Neural progenitor cell (in vitro differentiated cells): ENCODE measurements around the gene SLC19A3. TPM values are rescaled to one million over a fixed set of nuclear protein-coding genes. Genes with fewer than 3 reads are reported as not detected.
"Not testable (repeated sequence)": the region's sequence is repeated elsewhere in the genome, so short reads cannot be mapped to it uniquely, and the experiment has no call there.

Source experiments
- DNase-seq: peaks from one replicate; pipeline ENCODE4 v3.0.0-alpha.2; 2016; ENCODE audit warnings: low spot score
- H2AFZ ChIP-seq: fragments of 200-600 bp; sonication (generic); replicated peaks from 2 replicates; pipeline ENCODE4 v1.6.1; 2016; ENCODE audit warnings: antibody characterized with exemption
- H3F3A ChIP-seq: fragments of 200-600 bp; sonication (generic); 2 replicates; pipeline ENCODE4 v1.6.1; 2016; ENCODE audit warnings: antibody characterized with exemption, low read depth
- H3K27ac ChIP-seq: fragments of 200-600 bp; sonication (generic); 2 replicates; pipeline ENCODE4 v1.5.1; 2016; ENCODE audit warnings: mild to moderate bottlenecking
- H3K27me3 ChIP-seq: fragments of 200-600 bp; sonication (generic); 2 replicates; pipeline ENCODE4 v1.6.1; 2016; ENCODE audit warnings: mild to moderate bottlenecking, moderate library complexity
- H3K36me3 ChIP-seq: fragments of 200-600 bp; sonication (generic); 2 replicates; pipeline ENCODE4 v1.5.1; 2016
- H3K4me1 ChIP-seq: fragments of 200-600 bp; sonication (generic); 2 replicates; pipeline ENCODE4 v1.6.1; 2016; ENCODE audit warnings: mixed run types
- H3K4me2 ChIP-seq: fragments of 200-600 bp; sonication (generic); 2 replicates; pipeline ENCODE4 v1.6.1; 2016
- H3K4me3 ChIP-seq: fragments of 200-600 bp; sonication (generic); 2 replicates; pipeline ENCODE4 v1.5.1; 2016
- H3K79me2 ChIP-seq: fragments of 200-600 bp; sonication (generic); 2 replicates; pipeline ENCODE4 v1.6.1; 2016; ENCODE audit warnings: low read depth
- H3K9ac ChIP-seq: fragments of 200-600 bp; sonication (generic); 2 replicates; pipeline ENCODE4 v1.6.1; 2016
- H3K9me3 ChIP-seq: fragments of 200-600 bp; sonication (generic); 2 replicates; pipeline ENCODE4 v1.5.1; 2016; ENCODE audit warnings: low read depth
- H4K20me1 ChIP-seq: fragments of 200-600 bp; sonication (generic); 2 replicates; pipeline ENCODE4 v1.6.1; 2016; ENCODE audit warnings: low read depth
- H3K27ac Mint-ChIP-seq: 3 replicates; pipeline ENCODE4 v1.8.0; 2021; ENCODE audit warnings: mixed read lengths
- H3K27me3 Mint-ChIP-seq: 2 replicates; pipeline ENCODE4 v1.8.0; 2022; ENCODE audit warnings: low read depth, mild to moderate bottlenecking, inconsistent platforms, moderate library complexity, mixed read lengths; ENCODE audit not compliant: insufficient read depth
- H3K36me3 Mint-ChIP-seq: 3 replicates; pipeline ENCODE4 v1.8.0; 2021; ENCODE audit warnings: mixed read lengths
- H3K4me1 Mint-ChIP-seq: 3 replicates; pipeline ENCODE4 v1.8.0; 2021; ENCODE audit warnings: mixed read lengths
- H3K4me3 Mint-ChIP-seq: 3 replicates; pipeline ENCODE4 v1.8.0; 2021; ENCODE audit warnings: mild to moderate bottlenecking, moderate library complexity, mixed read lengths
- H3K9me3 Mint-ChIP-seq: 3 replicates; pipeline ENCODE4 v1.8.0; 2020; ENCODE audit warnings: mixed read lengths
- EZH2 ChIP-seq: fragments of 200-600 bp; sonication (generic); IDR thresholded peaks from 2 replicates; pipeline ENCODE4 v1.6.1; 2017; ENCODE audit warnings: antibody characterized with exemption, mild to moderate bottlenecking, moderate library complexity
- EZH2phosphoT487 ChIP-seq: fragments of 200-600 bp; sonication (generic); IDR thresholded peaks from 2 replicates; pipeline ENCODE4 v1.6.1; 2017; ENCODE audit warnings: antibody characterized with exemption
- total RNA-seq: library from RNA; depleted of rRNA; stranded (reverse); fragments of >200 nt; gene quantifications from 2 replicates; pipeline ENCODE4 v1.2.3, GENCODE V29; 2015; ENCODE audit warnings: low replicate concordance
- TF ChIP-seq, protein P1 (sequence below): fragments of 200-600 bp; sonication (generic); IDR thresholded peaks from 2 replicates; pipeline ENCODE4 v1.5.1; 2017; ENCODE audit warnings: antibody characterized with exemption, mild to moderate bottlenecking

SLC19A3 gene
- total RNA-seq, 1 donor from 2014 or later = 1.6 TPM

DNA sequence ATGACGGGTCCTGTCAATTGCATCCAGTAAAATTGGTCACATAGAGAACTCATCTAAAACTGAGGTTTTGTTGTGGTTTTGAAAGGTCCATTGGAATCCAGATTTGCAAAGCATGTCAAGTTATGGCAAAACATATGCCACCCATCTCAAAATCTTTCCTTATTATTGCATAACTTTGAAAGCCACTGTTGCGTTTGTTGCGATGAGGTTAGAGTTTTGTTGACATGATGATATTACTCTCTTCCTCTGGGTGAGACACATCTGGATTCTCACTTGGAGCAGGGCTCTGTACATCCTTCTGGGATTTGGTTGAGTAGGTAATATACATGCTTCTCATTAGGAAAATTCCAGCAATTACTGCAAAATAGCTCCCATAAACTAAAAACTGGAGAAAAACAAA, 30.6 kb downstream of the SLC19A3 start:
- no peak for DNase-seq
- TF ChIP-seq, protein P1, sequence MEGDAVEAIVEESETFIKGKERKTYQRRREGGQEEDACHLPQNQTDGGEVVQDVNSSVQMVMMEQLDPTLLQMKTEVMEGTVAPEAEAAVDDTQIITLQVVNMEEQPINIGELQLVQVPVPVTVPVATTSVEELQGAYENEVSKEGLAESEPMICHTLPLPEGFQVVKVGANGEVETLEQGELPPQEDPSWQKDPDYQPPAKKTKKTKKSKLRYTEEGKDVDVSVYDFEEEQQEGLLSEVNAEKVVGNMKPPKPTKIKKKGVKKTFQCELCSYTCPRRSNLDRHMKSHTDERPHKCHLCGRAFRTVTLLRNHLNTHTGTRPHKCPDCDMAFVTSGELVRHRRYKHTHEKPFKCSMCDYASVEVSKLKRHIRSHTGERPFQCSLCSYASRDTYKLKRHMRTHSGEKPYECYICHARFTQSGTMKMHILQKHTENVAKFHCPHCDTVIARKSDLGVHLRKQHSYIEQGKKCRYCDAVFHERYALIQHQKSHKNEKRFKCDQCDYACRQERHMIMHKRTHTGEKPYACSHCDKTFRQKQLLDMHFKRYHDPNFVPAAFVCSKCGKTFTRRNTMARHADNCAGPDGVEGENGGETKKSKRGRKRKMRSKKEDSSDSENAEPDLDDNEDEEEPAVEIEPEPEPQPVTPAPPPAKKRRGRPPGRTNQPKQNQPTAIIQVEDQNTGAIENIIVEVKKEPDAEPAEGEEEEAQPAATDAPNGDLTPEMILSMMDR = no peak
- TF ChIP-seq EZH2phosphoT487 = no peak
- no peak for TF ChIP-seq EZH2
- no peaks in the 10 kb centered on the region for H3K36me3 Mint-ChIP-seq
- H3K27me3 Mint-ChIP-seq = no peaks in the 10 kb centered on the region
- Histone ChIP-seq H3K27ac (no peak overlapping the region), H3F3A (no peaks in the 10 kb centered on the region), H2AFZ (no peak overlapping the region), H3K9ac (no peak overlapping the region), H3K4me1 (no peaks in the 10 kb centered on the region), H3K9me3 (no peaks in the 10 kb centered on the region), H4K20me1 (no peaks in the 10 kb centered on the region), H3K4me2 (no peak overlapping the region), H3K79me2 (no peaks in the 10 kb centered on the region), H3K36me3 (no peaks in the 10 kb centered on the region), H3K27me3 (no peaks in the 10 kb centered on the region), H3K4me3 (no peak overlapping the region)
- no peak overlapping the region for H3K27ac Mint-ChIP-seq
- no peaks in the 10 kb centered on the region for H3K9me3 Mint-ChIP-seq
- H3K4me3 Mint-ChIP-seq = no peak overlapping the region
- no peaks in the 10 kb centered on the region for H3K4me1 Mint-ChIP-seq

DNA sequence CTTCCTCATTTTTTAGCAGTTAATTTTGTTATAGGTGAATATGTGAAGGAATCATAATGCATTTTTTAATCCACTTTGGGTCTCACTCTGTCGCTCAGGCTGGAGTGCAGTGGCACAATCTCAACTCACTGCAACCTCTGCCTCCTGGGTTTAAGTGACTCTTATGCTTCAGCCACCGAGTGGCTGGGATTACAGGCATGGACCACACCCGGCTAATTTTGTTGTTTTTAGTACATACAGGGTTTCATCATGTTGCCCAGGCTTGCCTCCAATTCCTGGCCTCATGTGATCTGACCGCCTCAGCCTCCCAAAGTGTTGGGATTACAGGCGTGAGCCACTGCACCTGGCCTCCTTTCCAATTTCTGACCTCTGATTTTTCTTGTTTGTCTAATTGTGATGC, 33.6 kb downstream of the SLC19A3 start:
- no peaks in the 10 kb centered on the region for H3K9me3 Mint-ChIP-seq
- no peak overlapping the region for H3K27ac Mint-ChIP-seq
- H3K4me1 Mint-ChIP-seq = no peaks in the 10 kb centered on the region
- H3K27me3 ChIP-seq = no peaks in the 10 kb centered on the region
- H3K27ac ChIP-seq = no peak overlapping the region
- H3K79me2 ChIP-seq = no peaks in the 10 kb centered on the region
- no peaks in the 10 kb centered on the region for H3K36me3 ChIP-seq
- no peak overlapping the region for H3K4me2 ChIP-seq
- H3K9me3 ChIP-seq = no peaks in the 10 kb centered on the region
- H3K4me3 ChIP-seq = no peak overlapping the region
- no peaks in the 10 kb centered on the region for H3K27me3 Mint-ChIP-seq
- H3K4me3 Mint-ChIP-seq = no peak overlapping the region
- no peaks in the 10 kb centered on the region for H3F3A ChIP-seq
- no peak overlapping the region for H3K9ac ChIP-seq
- DNase-seq = no peak
- no peak overlapping the region for H2AFZ ChIP-seq
- no peaks in the 10 kb centered on the region for H4K20me1 ChIP-seq
- no peak for TF ChIP-seq EZH2
- no peaks in the 10 kb centered on the region for H3K36me3 Mint-ChIP-seq
- no peaks in the 10 kb centered on the region for H3K4me1 ChIP-seq

DNA sequence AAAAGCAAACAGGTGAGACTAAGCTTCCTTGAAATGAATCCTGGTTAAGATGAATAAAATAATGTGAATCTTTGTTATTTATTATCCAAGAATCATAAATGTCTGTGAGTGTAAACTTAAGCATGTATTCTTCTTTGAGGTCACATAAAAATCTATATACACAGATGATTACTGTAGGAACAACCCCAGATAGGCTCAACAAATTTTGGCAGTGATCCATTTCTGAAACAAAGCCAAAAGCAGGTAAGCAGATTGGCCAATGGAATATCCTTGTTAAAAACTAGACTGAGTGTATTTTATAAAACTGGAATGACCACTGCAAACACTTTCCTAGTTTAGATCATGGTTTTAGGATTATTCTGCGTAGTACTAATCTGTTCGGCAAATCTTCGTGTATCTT, 39.9 kb downstream of the SLC19A3 start:
- Mint-ChIP-seq H3K36me3 (no peaks in the 10 kb centered on the region), H3K27me3 (no peaks in the 10 kb centered on the region), H3K27ac (no peak overlapping the region), H3K4me1 (no peaks in the 10 kb centered on the region), H3K4me3 (no peak overlapping the region), H3K9me3 (peaks cover 2% of the 10 kb centered on the region)
- no peak overlapping the region for H3K4me2 ChIP-seq
- TF ChIP-seq EZH2 (no peak), EZH2phosphoT487 (no peak)
- TF ChIP-seq, protein P1 = no peak
- H3K79me2 ChIP-seq = no peaks in the 10 kb centered on the region
- H3K27ac ChIP-seq = no peak overlapping the region
- no peaks in the 10 kb centered on the region for H3F3A ChIP-seq
- no peaks in the 10 kb centered on the region for H3K9me3 ChIP-seq
- H3K27me3 ChIP-seq = no peaks in the 10 kb centered on the region
- DNase-seq = no peak
- no peak overlapping the region for H3K4me3 ChIP-seq
- H3K4me1 ChIP-seq = no peaks in the 10 kb centered on the region
- H3K9ac ChIP-seq = no peak overlapping the region
- no peaks in the 10 kb centered on the region for H3K36me3 ChIP-seq
- H2AFZ ChIP-seq = no peak overlapping the region
- H4K20me1 ChIP-seq = no peaks in the 10 kb centered on the region

DNA sequence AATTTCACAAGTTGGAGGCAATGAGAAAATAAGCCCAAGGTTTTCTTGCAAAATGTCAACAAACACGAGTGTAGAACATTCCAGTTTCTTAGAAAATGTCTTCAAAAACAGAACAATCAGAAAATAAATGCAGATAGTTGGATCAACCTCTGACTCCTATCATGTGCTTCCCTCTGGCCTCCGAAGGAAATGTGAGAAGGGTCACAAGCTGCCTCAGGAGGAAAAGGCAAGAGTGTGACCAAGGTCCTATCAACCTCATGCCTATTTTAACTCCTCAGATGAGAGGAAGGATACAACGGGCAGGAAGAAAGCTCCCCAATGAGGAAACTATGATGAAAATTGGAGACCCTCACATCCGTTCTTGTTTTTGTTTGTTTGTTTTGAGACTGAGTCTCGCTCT, 43.3 kb downstream of the SLC19A3 start:
- Mint-ChIP-seq H3K27me3 (no peaks in the 10 kb centered on the region), H3K4me1 (no peaks in the 10 kb centered on the region), H3K27ac (no peak overlapping the region), H3K4me3 (no peak overlapping the region), H3K36me3 (no peaks in the 10 kb centered on the region), H3K9me3 (peaks cover 2% of the 10 kb centered on the region)
- TF ChIP-seq EZH2phosphoT487 = no peak
- TF ChIP-seq, protein P1 = no peak
- TF ChIP-seq EZH2 = no peak
- Histone ChIP-seq H3K27me3 (no peaks in the 10 kb centered on the region), H3K4me1 (no peaks in the 10 kb centered on the region), H3F3A (no peaks in the 10 kb centered on the region), H2AFZ (no peak overlapping the region), H3K79me2 (no peaks in the 10 kb centered on the region), H3K9me3 (no peaks in the 10 kb centered on the region), H3K27ac (no peak overlapping the region), H3K36me3 (no peaks in the 10 kb centered on the region), H3K9ac (no peak overlapping the region), H3K4me3 (no peak overlapping the region), H4K20me1 (no peaks in the 10 kb centered on the region), H3K4me2 (no peak overlapping the region)
- DNase-seq = no peak

DNA sequence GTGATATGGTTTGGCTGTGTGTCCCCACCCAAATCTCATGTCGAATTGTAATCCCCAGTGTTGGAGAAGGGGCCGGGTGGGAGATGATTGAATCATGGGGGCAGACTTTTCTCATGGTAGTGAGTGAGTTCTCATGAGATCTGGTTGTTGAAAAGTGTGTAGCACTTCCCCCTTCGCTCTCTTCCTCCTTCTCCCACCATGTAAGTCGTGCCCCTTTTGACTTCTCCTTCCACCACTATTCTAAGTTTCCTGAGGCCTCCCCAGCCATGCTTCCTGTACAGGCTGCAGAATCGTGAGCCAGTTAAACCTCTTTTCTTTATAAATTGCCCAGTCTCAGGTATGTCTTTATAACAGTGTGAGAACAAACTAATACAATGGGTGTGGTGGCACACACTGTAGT, 44.2 kb downstream of the SLC19A3 start:
- not testable (repeated sequence) for H4K20me1 ChIP-seq, DNase-seq, H3K4me2 ChIP-seq, H3K9me3 Mint-ChIP-seq, H3K27me3 ChIP-seq, H3K36me3 ChIP-seq, H2AFZ ChIP-seq, H3K4me1 Mint-ChIP-seq, H3K27ac ChIP-seq, H3K4me1 ChIP-seq, H3K27me3 Mint-ChIP-seq, H3F3A ChIP-seq, H3K36me3 Mint-ChIP-seq, H3K9me3 ChIP-seq, H3K27ac Mint-ChIP-seq, H3K79me2 ChIP-seq, H3K4me3 ChIP-seq, H3K9ac ChIP-seq, H3K4me3 Mint-ChIP-seq
